GM19239 (cell line): ENCODE data around the gene SIX4.

ENCODE experiments used
- DNase-seq: peaks from one replicate; pipeline ENCODE4 v3.0.0; 2011; ENCODE audit warnings: low spot score; ENCODE audit not compliant: insufficient read length
- FAIRE-seq: peaks from 2 replicates; lab custom pipeline; 2011; peaks lifted over from hg19 to GRCh38; lab: Jason Lieb, UNC

SIX4 gene

DNA sequence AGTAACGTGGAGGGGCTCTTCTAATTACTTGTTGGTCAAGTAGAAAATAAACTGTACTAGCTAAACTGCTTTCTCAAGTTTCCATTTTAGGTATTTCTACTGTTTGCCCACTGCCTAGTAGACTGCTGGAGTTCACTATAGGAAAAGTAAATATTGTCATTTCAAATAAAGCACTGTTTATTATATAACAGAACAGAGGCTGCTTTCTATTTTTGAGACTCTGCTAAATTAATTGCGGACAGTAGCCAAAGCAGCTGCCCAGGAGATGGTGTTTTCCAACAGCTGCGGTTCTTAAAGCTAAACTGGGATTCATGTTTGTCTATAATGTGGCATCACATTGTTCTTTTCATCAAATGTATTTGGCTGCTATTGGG, 59.0 kb downstream of the SIX4 start:
- DNase-seq = no peak
- FAIRE-seq = no peak

DNA sequence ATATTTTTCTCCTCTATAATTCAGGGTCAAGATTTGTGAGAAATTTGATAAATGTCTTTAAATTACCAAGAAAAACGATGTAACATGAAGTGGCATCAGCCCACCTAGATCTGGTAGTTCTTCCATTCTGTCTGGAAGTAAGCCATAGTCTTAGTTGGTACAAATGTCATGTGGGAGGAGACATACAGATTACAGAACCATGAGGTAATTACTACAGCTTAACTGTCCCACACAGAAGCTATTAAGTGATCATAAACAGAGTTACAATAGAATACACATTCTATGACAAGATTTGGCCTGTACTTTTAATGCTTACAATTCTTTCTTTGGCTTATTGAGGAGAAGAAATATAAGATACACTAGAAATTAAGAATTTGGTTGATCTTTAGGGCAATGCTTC, 61.2 kb downstream of the SIX4 start:
- FAIRE-seq (no peak), DNase-seq (no peak)

DNA sequence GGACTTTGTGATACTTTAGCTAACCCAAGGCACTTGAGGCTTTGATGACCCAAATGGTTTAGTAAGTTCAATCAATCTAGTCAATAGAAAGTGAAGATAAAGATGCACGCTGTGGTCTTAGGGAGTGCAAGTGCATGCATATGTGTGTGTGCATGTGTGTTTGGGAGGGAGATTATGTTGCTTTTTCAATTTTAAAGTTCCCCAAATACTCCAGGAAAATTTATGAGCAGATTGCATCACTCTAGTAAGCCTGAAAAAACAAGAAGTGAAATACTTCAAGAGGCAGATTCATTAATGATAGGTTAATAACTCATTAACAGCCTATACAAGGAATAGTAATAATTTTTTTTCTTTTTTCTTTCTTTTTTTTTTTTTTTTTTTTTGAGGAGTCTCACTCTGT, 62.4 kb downstream of the SIX4 start:
- DNase-seq (no peak), FAIRE-seq (no peak)
